GM06990 (cell line): ENCODE results near the gene LRRC8A.
"Not testable (repeated sequence)": the region's sequence is repeated elsewhere in the genome, so short reads cannot be mapped to it uniquely, and the experiment has no call there.

Experiments used
- DNase-seq: peaks from one replicate; pipeline ENCODE4 v3.0.0-alpha.2; 2011; ENCODE audit not compliant: insufficient read length; ENCODE audit errors: extremely low read depth
- H3K27me3 ChIP-seq: replicated peaks from 2 replicates; pipeline ENCODE4 v1.6.0; 2011; ENCODE audit warnings: low read length; ENCODE audit not compliant: control insufficient read depth, insufficient read depth
- H3K36me3 ChIP-seq: 2 replicates; pipeline ENCODE4 v1.5.1; 2011; ENCODE audit warnings: low read length; ENCODE audit not compliant: control insufficient read depth, insufficient read depth
- H3K4me3 ChIP-seq: replicated peaks from 2 replicates; pipeline ENCODE4 v1.5.1; 2011; ENCODE audit warnings: low read depth, mild to moderate bottlenecking, control low read depth, low read length
- TF ChIP-seq, protein P1 (sequence below): IDR thresholded peaks from 2 replicates; pipeline ENCODE4 v1.5.1; 2011; ENCODE audit warnings: low read length, control low read depth, mild to moderate bottlenecking, inconsistent platforms; ENCODE audit not compliant: insufficient read depth, poor library complexity, severe bottlenecking

The LRRC8A gene

GRCh38 chr9:128863647-128864046, 18.3 kb upstream of the LRRC8A start:
- DNase-seq = peak; percentile 79
- no peaks in the 10 kb centered on the region for H3K36me3 ChIP-seq
- H3K27me3 ChIP-seq = no peaks in the 10 kb centered on the region
- no peak overlapping the region for H3K4me3 ChIP-seq
- TF ChIP-seq, protein P1, sequence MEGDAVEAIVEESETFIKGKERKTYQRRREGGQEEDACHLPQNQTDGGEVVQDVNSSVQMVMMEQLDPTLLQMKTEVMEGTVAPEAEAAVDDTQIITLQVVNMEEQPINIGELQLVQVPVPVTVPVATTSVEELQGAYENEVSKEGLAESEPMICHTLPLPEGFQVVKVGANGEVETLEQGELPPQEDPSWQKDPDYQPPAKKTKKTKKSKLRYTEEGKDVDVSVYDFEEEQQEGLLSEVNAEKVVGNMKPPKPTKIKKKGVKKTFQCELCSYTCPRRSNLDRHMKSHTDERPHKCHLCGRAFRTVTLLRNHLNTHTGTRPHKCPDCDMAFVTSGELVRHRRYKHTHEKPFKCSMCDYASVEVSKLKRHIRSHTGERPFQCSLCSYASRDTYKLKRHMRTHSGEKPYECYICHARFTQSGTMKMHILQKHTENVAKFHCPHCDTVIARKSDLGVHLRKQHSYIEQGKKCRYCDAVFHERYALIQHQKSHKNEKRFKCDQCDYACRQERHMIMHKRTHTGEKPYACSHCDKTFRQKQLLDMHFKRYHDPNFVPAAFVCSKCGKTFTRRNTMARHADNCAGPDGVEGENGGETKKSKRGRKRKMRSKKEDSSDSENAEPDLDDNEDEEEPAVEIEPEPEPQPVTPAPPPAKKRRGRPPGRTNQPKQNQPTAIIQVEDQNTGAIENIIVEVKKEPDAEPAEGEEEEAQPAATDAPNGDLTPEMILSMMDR = peak; percentile 97

DNA sequence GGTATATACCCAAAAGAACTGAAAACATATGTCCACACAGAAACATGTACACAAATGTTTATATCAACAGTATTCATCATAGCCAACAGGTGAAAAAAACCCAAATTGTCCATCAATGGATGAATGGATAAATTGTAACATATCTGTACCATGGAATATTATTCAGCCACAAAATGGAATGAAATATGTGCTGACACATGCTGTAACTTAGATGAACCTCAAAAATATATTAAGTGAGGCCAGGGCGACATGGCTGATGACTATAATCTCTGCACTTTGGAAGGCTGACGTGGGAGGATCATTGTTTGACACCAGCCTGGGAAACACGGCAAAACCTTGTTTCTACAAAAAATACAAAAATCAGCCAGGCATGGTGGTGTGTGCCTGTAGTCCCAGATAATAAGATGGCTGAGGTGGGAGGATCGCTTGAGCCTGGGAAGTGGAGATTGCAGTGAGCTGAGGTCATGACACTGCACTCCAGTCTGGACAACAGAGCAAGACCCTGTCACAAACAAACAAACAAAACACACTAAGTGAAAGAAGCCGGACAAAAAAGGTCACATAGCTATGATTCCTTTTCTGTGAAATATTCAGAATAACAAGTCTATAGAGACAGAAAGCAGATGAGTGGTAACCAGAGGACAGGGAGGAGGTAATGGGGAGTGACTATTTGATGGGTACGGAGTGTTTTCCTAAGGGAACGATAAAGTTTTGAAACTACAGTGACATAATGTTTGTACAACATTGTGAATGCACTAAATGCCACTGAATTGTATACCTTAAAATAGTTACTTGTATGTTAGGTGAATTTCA, 11.6 kb upstream of the LRRC8A start:
- TF ChIP-seq, protein P1 = no peak
- Histone ChIP-seq H3K36me3 (no peaks in the 10 kb centered on the region), H3K4me3 (no peak overlapping the region), H3K27me3 (no peaks in the 10 kb centered on the region)
- no peak for DNase-seq

GRCh38 chr9:128870941-128871265, 11.0 kb upstream of the LRRC8A start:
- not testable (repeated sequence) for H3K27me3 ChIP-seq, DNase-seq, H3K4me3 ChIP-seq, H3K36me3 ChIP-seq

GRCh38 chr9:128877852-128878251, 4.1 kb upstream of the LRRC8A start:
- no peaks in the 10 kb centered on the region for H3K27me3 ChIP-seq
- H3K4me3 ChIP-seq = no peak overlapping the region
- TF ChIP-seq, protein P1 = no peak
- no peak for DNase-seq
- no peaks in the 10 kb centered on the region for H3K36me3 ChIP-seq

- peak; percentile 25 for DNase-seq
- TF ChIP-seq, protein P1 = no peak
- no peaks in the 10 kb centered on the region for H3K27me3 ChIP-seq
- H3K36me3 ChIP-seq = peaks cover 2% of the 10 kb centered on the region
- peak overlapping the region; percentile 93 for H3K4me3 ChIP-seq
Observed at GRCh38 chr9:128882677-128883603, 1.0 kb downstream of the LRRC8A start.

DNA sequence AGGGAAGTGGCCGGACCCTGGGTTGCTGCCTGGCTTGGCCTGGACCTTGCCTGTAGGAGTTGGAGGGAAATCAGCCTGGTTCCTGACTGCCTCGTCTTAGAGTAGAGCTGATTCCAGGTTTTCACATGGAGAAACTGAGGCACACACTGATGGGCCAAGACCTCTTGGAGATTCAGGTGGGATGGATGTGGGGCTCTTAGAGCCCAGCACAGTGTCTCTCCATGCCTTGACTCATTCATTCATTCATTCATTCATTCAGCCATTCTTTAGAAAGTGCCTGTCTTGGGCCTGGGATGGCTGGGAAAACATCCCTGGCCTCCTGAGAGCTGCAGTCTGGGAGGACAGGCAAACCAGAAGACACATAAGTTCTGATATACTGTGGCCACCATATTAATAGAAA, 2.2 kb downstream of the LRRC8A start:
- Histone ChIP-seq H3K36me3 (peaks cover 6% of the 10 kb centered on the region), H3K27me3 (no peaks in the 10 kb centered on the region), H3K4me3 (no peak overlapping the region)
- DNase-seq = no peak
- TF ChIP-seq, protein P1 = no peak
